HL-60 (cell line): Measurements from ENCODE around the gene ANKRD23.

ENCODE experiments used
- DNase-seq, 2 experiments: peaks; one replicate each; pipeline ENCODE4 v3.0.0-alpha.2; 2010 to 2020; ENCODE audit warnings: low read depth in 1 of 2, low spot score in 1 of 2
- H3K27ac ChIP-seq: fragments of 250-450 bp; sonication (Bioruptor Pico); replicated peaks from 2 replicates; pipeline ENCODE4 v1.5.1; 2020; ENCODE audit warnings: mild to moderate bottlenecking, moderate library complexity
- H3K27me3 ChIP-seq: fragments of 250-450 bp; sonication (Bioruptor Pico); 2 replicates; pipeline ENCODE4 v1.5.1; 2021; ENCODE audit warnings: mild to moderate bottlenecking, moderate library complexity; ENCODE audit not compliant: insufficient read depth, poor library complexity, severe bottlenecking
- H3K4me3 ChIP-seq: replicated peaks from 2 replicates; pipeline ENCODE4 v1.5.1; 2011; ENCODE audit warnings: mild to moderate bottlenecking, control low read depth, low read length; ENCODE audit not compliant: insufficient read depth
- CTCF ChIP-seq: IDR thresholded peaks from one replicate; pipeline ENCODE4 v1.5.1; 2011; ENCODE audit warnings: low read length, control low read depth, inconsistent platforms; ENCODE audit not compliant: insufficient read depth
- GABPA ChIP-seq: IDR thresholded peaks from 2 replicates; pipeline ENCODE4 v1.6.1; 2012; ENCODE audit warnings: low read depth
- POLR2AphosphoS5 ChIP-seq: IDR thresholded peaks from 2 replicates; pipeline ENCODE4 v1.6.1; 2012; ENCODE audit warnings: low read depth
- REST ChIP-seq: IDR thresholded peaks from 2 replicates; pipeline ENCODE4 v1.6.1; 2012; ENCODE audit warnings: low read depth; ENCODE audit not compliant: insufficient replicate concordance
- SPI1 ChIP-seq: IDR thresholded peaks from 2 replicates; pipeline ENCODE4 v1.6.1; 2012; ENCODE audit warnings: low read depth, mild to moderate bottlenecking, borderline replicate concordance

ANKRD23 gene

GRCh38 chr2:96801786-96802595, 41.8 kb downstream of the ANKRD23 start:
- Histone ChIP-seq H3K4me3 (no peak overlapping the region), H3K27ac (no peak overlapping the region)
- TF ChIP-seq CTCF (no peak), POLR2AphosphoS5 (no peak), REST (no peak), SPI1 (no peak), GABPA (no peak)

GRCh38 chr2:96801005-96801785, 42.6 kb downstream of the ANKRD23 start:
- Histone ChIP-seq H3K27ac (no peak overlapping the region), H3K4me3 (no peak overlapping the region), H3K27me3 (no peaks in the 10 kb centered on the region)
- TF ChIP-seq CTCF: peak; percentile 80
- TF ChIP-seq POLR2AphosphoS5: no peak
- no peak for TF ChIP-seq GABPA
- TF ChIP-seq REST: no peak
- DNase-seq: peak; percentile 49 to 72

More at GRCh38 chr2:96801786-96802595, 41.8 kb downstream of the ANKRD23 start:
- DNase-seq: no peak
- H3K27me3 ChIP-seq: no peaks in the 10 kb centered on the region

GRCh38 chr2:96800061-96801004, 43.5 kb downstream of the ANKRD23 start:
- DNase-seq: no peak
- H3K27ac ChIP-seq: no peak overlapping the region
- no peaks in the 10 kb centered on the region for H3K27me3 ChIP-seq
- no peak for TF ChIP-seq SPI1
- TF ChIP-seq POLR2AphosphoS5: no peak
- TF ChIP-seq REST: no peak
- no peak for TF ChIP-seq CTCF
- no peak for TF ChIP-seq GABPA
- no peak overlapping the region for H3K4me3 ChIP-seq
